Measurements from ENCODE around the gene CDHR3. TPM values are rescaled to one million over a fixed set of nuclear protein-coding genes. Genes with fewer than 3 reads are reported as not detected.

Gene CDHR3
- total RNA-seq, 2 donors from 2014 or later = 5.3 to 7.7 TPM

GRCh38 chr7:105924945-105925344 is 38.1 kb upstream of the CDHR3 start:
- intact Hi-C loops (cut with DNase I) = no loop called here
- H3K4me1 ChIP-seq = no peaks in the 10 kb centered on the region
- no peak overlapping the region for H3K9ac ChIP-seq (ENCODE audit: low read depth in 2 of 2, low read length in 2 of 2)
- H3K27ac ChIP-seq = no peak overlapping the region
- no peak for DNase-seq
- TF ChIP-seq CTCF (IDR thresholded peaks at IDR 0.05) = no peak
- H3K9me3 ChIP-seq = no peaks in the 10 kb centered on the region
- no peaks in the 10 kb centered on the region for H3K27me3 ChIP-seq
- H3K36me3 ChIP-seq = no peaks in the 10 kb centered on the region
- no peak overlapping the region for H3K4me3 ChIP-seq

- H3K9ac ChIP-seq (ENCODE audit: low read depth in 2 of 2, low read length in 2 of 2) = no peak overlapping the region
- no peak for DNase-seq
- intact Hi-C loops (cut with DNase I) = no loop called here
- TF ChIP-seq CTCF (IDR thresholded peaks at IDR 0.05) = no peak
- H3K9me3 ChIP-seq = no peaks in the 10 kb centered on the region
- no peak overlapping the region for H3K4me3 ChIP-seq
- no peak overlapping the region for H3K27ac ChIP-seq
- no peaks in the 10 kb centered on the region for H3K36me3 ChIP-seq
- H3K4me1 ChIP-seq = no peaks in the 10 kb centered on the region
- H3K27me3 ChIP-seq = no peaks in the 10 kb centered on the region
Observed at GRCh38 chr7:105926131-105926530, 36.9 kb upstream of the CDHR3 start.

- no peak overlapping the region for H3K9ac ChIP-seq (ENCODE audit: low read depth in 2 of 2, low read length in 2 of 2)
- no peak for DNase-seq
- intact Hi-C loops (cut with DNase I) = no loop called here
Observed at GRCh38 chr7:105931179-105931578, 31.9 kb upstream of the CDHR3 start.

GRCh38 chr7:105932835-105933477 is 30.1 kb upstream of the CDHR3 start:
- Histone ChIP-seq H3K36me3 (no peaks in the 10 kb centered on the region), H3K9me3 (no peaks in the 10 kb centered on the region), H3K4me3 (no peak overlapping the region), H3K27ac (no peak overlapping the region), H3K4me1 (no peaks in the 10 kb centered on the region), H3K9ac (ENCODE audit: low read depth in 2 of 2, low read length in 2 of 2) (no peak overlapping the region), H3K27me3 (no peaks in the 10 kb centered on the region)
- intact Hi-C loops (cut with DNase I) = no loop called here
- DNase-seq = peak; percentile 32
- TF ChIP-seq CTCF (IDR thresholded peaks at IDR 0.05) = no peak

More at GRCh38 chr7:105931179-105931578, 31.9 kb upstream of the CDHR3 start:
- Histone ChIP-seq H3K36me3 (no peaks in the 10 kb centered on the region), H3K27ac (no peak overlapping the region), H3K4me3 (no peak overlapping the region), H3K4me1 (no peaks in the 10 kb centered on the region), H3K27me3 (no peaks in the 10 kb centered on the region), H3K9me3 (no peaks in the 10 kb centered on the region)
- TF ChIP-seq CTCF (IDR thresholded peaks at IDR 0.05) = no peak

- Histone ChIP-seq H3K9ac (ENCODE audit: low read depth in 2 of 2, low read length in 2 of 2) (no peak overlapping the region), H3K4me1 (no peaks in the 10 kb centered on the region), H3K27me3 (no peaks in the 10 kb centered on the region), H3K27ac (no peak overlapping the region), H3K9me3 (no peaks in the 10 kb centered on the region), H3K4me3 (no peak overlapping the region), H3K36me3 (no peaks in the 10 kb centered on the region)
- DNase-seq = no peak
- intact Hi-C loops (cut with DNase I) = no loop called here
- peak; percentile 15 for TF ChIP-seq CTCF (IDR thresholded peaks at IDR 0.05)
Observed at GRCh38 chr7:105934572-105935185, 28.4 kb upstream of the CDHR3 start.
